BLaER1 (cell line): ENCODE measurements around the gene LRMDA.
A peak's percentile ranks its signal among the peaks of the same experiment; 100 is the strongest.

Experiments used
- H3K27ac ChIP-seq: shearing (Covaris generic); formaldehyde crosslinking; 2 replicates; pipeline ENCODE4 v1.8.1; 2022
- H3K27me3 ChIP-seq: shearing (Covaris generic); formaldehyde crosslinking; 2 replicates; pipeline ENCODE4 v1.8.1; 2022
- H3K36me3 ChIP-seq: shearing (Covaris generic); formaldehyde crosslinking; 2 replicates; pipeline ENCODE4 v1.8.1; 2022
- H3K4me1 ChIP-seq: shearing (Covaris generic); formaldehyde crosslinking; 2 replicates; pipeline ENCODE4 v1.8.1; 2022
- H3K4me2 ChIP-seq: shearing (Covaris generic); formaldehyde crosslinking; 2 replicates; pipeline ENCODE4 v1.8.1; 2022
- H3K4me3 ChIP-seq: shearing (Covaris generic); formaldehyde crosslinking; 2 replicates; pipeline ENCODE4 v1.8.1; 2022
- H3K9ac ChIP-seq: shearing (Covaris generic); formaldehyde crosslinking; 2 replicates; pipeline ENCODE4 v1.8.1; 2022
- H3K9me3 ChIP-seq: shearing (Covaris generic); formaldehyde crosslinking; 2 replicates; pipeline ENCODE4 v1.8.1; 2022
- H4K20me1 ChIP-seq: shearing (Covaris generic); formaldehyde crosslinking; 2 replicates; pipeline ENCODE4 v1.8.1; 2022
- Cebpa-rat ChIP-seq: shearing (Covaris generic); IDR thresholded peaks from 2 replicates; pipeline ENCODE4 v1.8.1; 2022

LRMDA gene

GRCh38 chr10:76444034-76444800, 1012.8 kb downstream of the LRMDA start:
- no peak overlapping the region for H3K9ac ChIP-seq

GRCh38 chr10:76447578-76447977, 1016.2 kb downstream of the LRMDA start:
- no peaks in the 10 kb centered on the region for H4K20me1 ChIP-seq
- H3K9me3 ChIP-seq = no peaks in the 10 kb centered on the region
- H3K36me3 ChIP-seq = no peaks in the 10 kb centered on the region

More at GRCh38 chr10:76444034-76444800, 1012.8 kb downstream of the LRMDA start:
- H3K27ac ChIP-seq = no peak overlapping the region
- H3K36me3 ChIP-seq = no peaks in the 10 kb centered on the region
- H3K4me2 ChIP-seq = no peak overlapping the region
- no peak overlapping the region for H3K4me3 ChIP-seq
- no peak for TF ChIP-seq Cebpa-rat
- no peaks in the 10 kb centered on the region for H3K4me1 ChIP-seq
- no peaks in the 10 kb centered on the region for H3K9me3 ChIP-seq
- no peaks in the 10 kb centered on the region for H3K27me3 ChIP-seq
- H4K20me1 ChIP-seq = no peaks in the 10 kb centered on the region

GRCh38 chr10:76451911-76452310, 1020.5 kb downstream of the LRMDA start:
- H3K4me2 ChIP-seq = no peak overlapping the region
- no peaks in the 10 kb centered on the region for H3K36me3 ChIP-seq
- no peak overlapping the region for H3K9ac ChIP-seq
- no peaks in the 10 kb centered on the region for H3K27me3 ChIP-seq
- TF ChIP-seq Cebpa-rat = no peak
- no peak overlapping the region for H3K27ac ChIP-seq
- no peaks in the 10 kb centered on the region for H3K9me3 ChIP-seq
- H3K4me3 ChIP-seq = no peak overlapping the region
- H4K20me1 ChIP-seq = no peaks in the 10 kb centered on the region
- no peaks in the 10 kb centered on the region for H3K4me1 ChIP-seq

More at GRCh38 chr10:76447578-76447977, 1016.2 kb downstream of the LRMDA start:
- Histone ChIP-seq H3K27ac (no peak overlapping the region), H3K27me3 (no peaks in the 10 kb centered on the region), H3K4me2 (no peak overlapping the region), H3K9ac (no peak overlapping the region), H3K4me3 (no peak overlapping the region), H3K4me1 (no peaks in the 10 kb centered on the region)
- TF ChIP-seq Cebpa-rat = no peak

- no peak overlapping the region for H3K27ac ChIP-seq
- no peaks in the 10 kb centered on the region for H4K20me1 ChIP-seq
- no peaks in the 10 kb centered on the region for H3K4me1 ChIP-seq
- TF ChIP-seq Cebpa-rat = no peak
- H3K36me3 ChIP-seq = no peaks in the 10 kb centered on the region
- H3K27me3 ChIP-seq = no peaks in the 10 kb centered on the region
- H3K4me3 ChIP-seq = no peak overlapping the region
- H3K9me3 ChIP-seq = no peaks in the 10 kb centered on the region
- H3K4me2 ChIP-seq = no peak overlapping the region
- no peak overlapping the region for H3K9ac ChIP-seq
Observed at GRCh38 chr10:76453332-76453731, 1021.9 kb downstream of the LRMDA start.

- no peak overlapping the region for H3K9ac ChIP-seq
- no peaks in the 10 kb centered on the region for H4K20me1 ChIP-seq
- no peaks in the 10 kb centered on the region for H3K4me1 ChIP-seq
- H3K4me3 ChIP-seq = no peak overlapping the region
- no peaks in the 10 kb centered on the region for H3K9me3 ChIP-seq
- no peak overlapping the region for H3K27ac ChIP-seq
- no peak overlapping the region for H3K4me2 ChIP-seq
- H3K36me3 ChIP-seq = no peaks in the 10 kb centered on the region
- no peak for TF ChIP-seq Cebpa-rat
- H3K27me3 ChIP-seq = no peaks in the 10 kb centered on the region
Observed at GRCh38 chr10:76453997-76454396, 1022.6 kb downstream of the LRMDA start.

- H3K27ac ChIP-seq = no peak overlapping the region
- no peaks in the 10 kb centered on the region for H3K36me3 ChIP-seq
- no peak for TF ChIP-seq Cebpa-rat
Observed at GRCh38 chr10:76454506-76455140, 1023.2 kb downstream of the LRMDA start.

GRCh38 chr10:76456197-76456596, 1024.8 kb downstream of the LRMDA start:
- H3K4me3 ChIP-seq = no peak overlapping the region
- H3K4me1 ChIP-seq = no peaks in the 10 kb centered on the region
- no peaks in the 10 kb centered on the region for H3K36me3 ChIP-seq
- no peak for TF ChIP-seq Cebpa-rat
- H3K27ac ChIP-seq = no peak overlapping the region
- no peaks in the 10 kb centered on the region for H4K20me1 ChIP-seq
- H3K9me3 ChIP-seq = no peaks in the 10 kb centered on the region
- no peak overlapping the region for H3K4me2 ChIP-seq
- no peak overlapping the region for H3K9ac ChIP-seq
- H3K27me3 ChIP-seq = no peaks in the 10 kb centered on the region

More at GRCh38 chr10:76454506-76455140, 1023.2 kb downstream of the LRMDA start:
- H3K4me2 ChIP-seq = no peak overlapping the region
- no peaks in the 10 kb centered on the region for H3K4me1 ChIP-seq
- H3K4me3 ChIP-seq = no peak overlapping the region
- H3K9me3 ChIP-seq = no peaks in the 10 kb centered on the region
- no peak overlapping the region for H3K9ac ChIP-seq
- H3K27me3 ChIP-seq = no peaks in the 10 kb centered on the region
- H4K20me1 ChIP-seq = no peaks in the 10 kb centered on the region

- H3K4me3 ChIP-seq = no peak overlapping the region
- peaks cover 12% of the 10 kb centered on the region for H3K4me1 ChIP-seq
- no peaks in the 10 kb centered on the region for H3K27me3 ChIP-seq
- H4K20me1 ChIP-seq = no peaks in the 10 kb centered on the region
- no peak for TF ChIP-seq Cebpa-rat
- H3K36me3 ChIP-seq = no peaks in the 10 kb centered on the region
- no peak overlapping the region for H3K27ac ChIP-seq
- no peak overlapping the region for H3K9ac ChIP-seq
- no peaks in the 10 kb centered on the region for H3K9me3 ChIP-seq
- H3K4me2 ChIP-seq = no peak overlapping the region
Observed at GRCh38 chr10:76459016-76459730, 1027.7 kb downstream of the LRMDA start.

GRCh38 chr10:76461024-76461423, 1029.6 kb downstream of the LRMDA start:
- no peak for TF ChIP-seq Cebpa-rat
- Histone ChIP-seq H3K4me3 (no peak overlapping the region), H3K27me3 (no peaks in the 10 kb centered on the region), H3K9me3 (no peaks in the 10 kb centered on the region), H3K4me2 (no peak overlapping the region), H3K9ac (no peak overlapping the region), H4K20me1 (no peaks in the 10 kb centered on the region), H3K36me3 (no peaks in the 10 kb centered on the region), H3K27ac (no peak overlapping the region), H3K4me1 (peaks cover 12% of the 10 kb centered on the region)

GRCh38 chr10:76463111-76463510, 1031.7 kb downstream of the LRMDA start:
- Histone ChIP-seq H3K36me3 (no peaks in the 10 kb centered on the region), H3K9me3 (no peaks in the 10 kb centered on the region), H3K27me3 (no peaks in the 10 kb centered on the region), H3K4me2 (peak overlapping the region; percentile 38), H3K4me3 (no peak overlapping the region), H3K4me1 (peaks cover 12% of the 10 kb centered on the region), H4K20me1 (no peaks in the 10 kb centered on the region), H3K9ac (no peak overlapping the region), H3K27ac (no peak overlapping the region)
- no peak for TF ChIP-seq Cebpa-rat
